ENCODE data around the gene CHST5. TPM values are rescaled to one million over a fixed set of nuclear protein-coding genes. Genes with fewer than 3 reads are reported as not detected.

Gene CHST5
- total RNA-seq, 1 experiment from 2014 or later, result 0.25 TPM

Other genes starting within 250 kb of the CHST5 start
- gene CFDP1, start 102.6 kb downstream of the CHST5 start, total RNA-seq (2014; rRNA removed; shearing (Covaris generic)), result 15.4 and 17.6 TPM in 2 replicates
- gene TMEM170A, start 71.4 kb downstream of the CHST5 start, total RNA-seq (2014; rRNA removed; shearing (Covaris generic)), result 25.2 and 30.8 TPM in 2 replicates
- 0.05 TPM in 1 of 2 replicates, not detected in the other for gene CHST6, start 40.7 kb downstream of the CHST5 start, total RNA-seq (2014; rRNA removed; shearing (Covaris generic))
- gene TMEM231, start 20.1 kb upstream of the CHST5 start, total RNA-seq (2014; rRNA removed; shearing (Covaris generic)), result 8.4 and 11.0 TPM in 2 replicates
- 33.0 and 34.3 TPM in 2 replicates for gene GABARAPL2, start 30.3 kb upstream of the CHST5 start, total RNA-seq (2014; rRNA removed; shearing (Covaris generic))
- 28.7 and 45.0 TPM in 2 replicates for gene ADAT1, start 87.2 kb upstream of the CHST5 start, total RNA-seq (2014; rRNA removed; shearing (Covaris generic))
- 117 and 141 TPM in 2 replicates for gene KARS1, start 111.6 kb upstream of the CHST5 start, total RNA-seq (2014; rRNA removed; shearing (Covaris generic))
- 21.6 and 22.5 TPM in 2 replicates for gene TERF2IP, start 111.7 kb upstream of the CHST5 start, total RNA-seq (2014; rRNA removed; shearing (Covaris generic))
- gene CPHXL2, start 140.9 kb upstream of the CHST5 start, total RNA-seq (2014; rRNA removed; shearing (Covaris generic)), result not detected in 2 replicates
- gene DUXB, start 165.4 kb upstream of the CHST5 start, total RNA-seq (2014; rRNA removed; shearing (Covaris generic)), result not detected in 2 replicates
- gene CPHXL, start 190.4 kb upstream of the CHST5 start, total RNA-seq (2014; rRNA removed; shearing (Covaris generic)), result not detected in 2 replicates